AG04450 (cell line): ENCODE measurements around the gene SGO2. TPM values are rescaled to one million over a fixed set of nuclear protein-coding genes. Genes with fewer than 3 reads are reported as not detected.

Source experiments
- CTCF ChIA-PET: fragments of 300-600, 350-600 bp; formaldehyde crosslinking; extraction: SDS; loops from one replicate; lab custom pipeline; 2022; ENCODE audit warnings: antibody characterized with exemption, inconsistent platforms; lab: Charles Lee
- POLR2A ChIA-PET: fragments of 350-600 bp; formaldehyde crosslinking; extraction: SDS; loops from one replicate; lab custom pipeline; 2021; ENCODE audit warnings: antibody characterized with exemption, inconsistent platforms; lab: Yijun Ruan, JAX
- DNase-seq: peaks from one replicate; pipeline ENCODE4 v3.0.0-alpha.2; 2011; ENCODE audit warnings: low read depth, low spot score
- H3K27ac ChIP-seq: one replicate; pipeline ENCODE4 v1.5.1; 2012; ENCODE audit warnings: low read depth, low read length, control low read depth
- H3K27me3 ChIP-seq: one replicate; pipeline ENCODE4 v1.6.0; 2012; ENCODE audit warnings: low read length; ENCODE audit not compliant: control insufficient read depth, insufficient read depth
- H3K4me3 ChIP-seq: 2 replicates; pipeline ENCODE4 v1.5.1; 2011; ENCODE audit warnings: mild to moderate bottlenecking, low read depth, low read length, control low read depth
- H3K9me3 ChIP-seq: 2 replicates; pipeline ENCODE4 v1.5.1; 2012; ENCODE audit warnings: low read length; ENCODE audit not compliant: control insufficient read depth, insufficient read depth
- polyA minus RNA-seq: library from RNA; depleted of rRNA, polyadenylated mRNA; stranded (reverse); fragments of >200 nt; gene quantifications from 2 replicates; pipeline ENCODE4 v1.2.3, GENCODE V29; 2011; rRNA and poly(A)+ RNA removed
- polyA plus RNA-seq: library from polyadenylated mRNA; depleted of rRNA; stranded (reverse); fragments of >200 nt; gene quantifications from 2 replicates; pipeline ENCODE4 v1.2.3, GENCODE V29; 2011; rRNA removed
- TF ChIP-seq, protein P1 (sequence below): IDR thresholded peaks from 2 replicates; pipeline ENCODE4 v1.5.1; 2011; ENCODE audit warnings: low read depth, low read length, control low read depth, inconsistent platforms

SGO2 gene, protein sequence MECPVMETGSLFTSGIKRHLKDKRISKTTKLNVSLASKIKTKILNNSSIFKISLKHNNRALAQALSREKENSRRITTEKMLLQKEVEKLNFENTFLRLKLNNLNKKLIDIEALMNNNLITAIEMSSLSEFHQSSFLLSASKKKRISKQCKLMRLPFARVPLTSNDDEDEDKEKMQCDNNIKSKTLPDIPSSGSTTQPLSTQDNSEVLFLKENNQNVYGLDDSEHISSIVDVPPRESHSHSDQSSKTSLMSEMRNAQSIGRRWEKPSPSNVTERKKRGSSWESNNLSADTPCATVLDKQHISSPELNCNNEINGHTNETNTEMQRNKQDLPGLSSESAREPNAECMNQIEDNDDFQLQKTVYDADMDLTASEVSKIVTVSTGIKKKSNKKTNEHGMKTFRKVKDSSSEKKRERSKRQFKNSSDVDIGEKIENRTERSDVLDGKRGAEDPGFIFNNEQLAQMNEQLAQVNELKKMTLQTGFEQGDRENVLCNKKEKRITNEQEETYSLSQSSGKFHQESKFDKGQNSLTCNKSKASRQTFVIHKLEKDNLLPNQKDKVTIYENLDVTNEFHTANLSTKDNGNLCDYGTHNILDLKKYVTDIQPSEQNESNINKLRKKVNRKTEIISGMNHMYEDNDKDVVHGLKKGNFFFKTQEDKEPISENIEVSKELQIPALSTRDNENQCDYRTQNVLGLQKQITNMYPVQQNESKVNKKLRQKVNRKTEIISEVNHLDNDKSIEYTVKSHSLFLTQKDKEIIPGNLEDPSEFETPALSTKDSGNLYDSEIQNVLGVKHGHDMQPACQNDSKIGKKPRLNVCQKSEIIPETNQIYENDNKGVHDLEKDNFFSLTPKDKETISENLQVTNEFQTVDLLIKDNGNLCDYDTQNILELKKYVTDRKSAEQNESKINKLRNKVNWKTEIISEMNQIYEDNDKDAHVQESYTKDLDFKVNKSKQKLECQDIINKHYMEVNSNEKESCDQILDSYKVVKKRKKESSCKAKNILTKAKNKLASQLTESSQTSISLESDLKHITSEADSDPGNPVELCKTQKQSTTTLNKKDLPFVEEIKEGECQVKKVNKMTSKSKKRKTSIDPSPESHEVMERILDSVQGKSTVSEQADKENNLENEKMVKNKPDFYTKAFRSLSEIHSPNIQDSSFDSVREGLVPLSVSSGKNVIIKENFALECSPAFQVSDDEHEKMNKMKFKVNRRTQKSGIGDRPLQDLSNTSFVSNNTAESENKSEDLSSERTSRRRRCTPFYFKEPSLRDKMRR
- polyA plus RNA-seq (3.7 and 8.4 TPM in 2 replicates), polyA minus RNA-seq (1.8 and 4.8 TPM in 2 replicates)

DNA sequence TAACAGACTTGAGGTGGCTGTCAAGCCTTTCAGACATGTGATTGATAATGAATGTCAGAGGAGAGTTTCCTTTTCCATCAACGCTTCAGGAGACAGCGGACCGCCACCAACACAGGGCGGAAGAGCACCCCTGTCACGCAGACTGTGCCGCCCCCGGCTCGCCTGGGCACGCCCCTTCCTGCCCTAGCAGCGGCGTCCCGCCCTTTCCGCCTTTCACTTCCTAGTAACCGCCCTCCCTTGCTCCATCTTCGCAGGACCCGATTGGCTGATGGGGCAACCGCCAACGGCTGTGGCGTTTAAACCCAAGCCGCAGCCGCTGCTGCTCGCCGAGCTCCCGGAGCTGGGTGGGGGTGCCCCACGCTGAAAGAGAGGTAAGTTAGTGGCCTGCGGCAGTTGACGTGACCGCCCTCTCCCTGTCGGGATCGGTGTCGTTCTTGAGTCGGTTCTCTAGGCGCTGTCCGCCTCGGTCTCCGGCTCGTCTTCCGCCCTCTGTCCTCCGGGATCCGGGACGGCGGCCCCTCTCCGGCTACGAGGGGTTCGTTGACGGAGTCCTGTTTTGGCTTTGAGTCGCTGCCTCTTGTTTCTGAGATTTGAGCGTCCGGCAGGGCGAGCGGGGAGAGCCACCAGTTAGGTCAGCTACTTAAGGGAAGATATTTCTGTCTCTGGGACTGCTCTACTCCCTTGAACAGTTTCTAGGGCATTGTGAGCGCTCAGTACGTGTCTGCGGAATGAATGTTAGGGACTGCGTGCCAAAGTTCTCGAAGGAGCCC lies at the start of gene SGO2:
Gene SGO2, plus strand, starts transcription at position 326 of the 770 bp plus-strand sequence. CDS start 6,769 bp downstream, outside the sequence.
- Histone ChIP-seq H3K27ac (peak within 1 kb of the TSS; percentile 53), H3K9me3 (no peaks in the 10 kb centered on the region), H3K4me3 (peak within 1 kb of the TSS; percentile 91), H3K27me3 (peaks cover 5% of the 10 kb centered on the region)
- POLR2A ChIA-PET = interaction anchor here (1.0 kb wide), 1 partner anchor 119 kb away, joined by 5 read pairs; no protein-coding TSS in a partner anchor
- CTCF ChIA-PET = interaction anchor here (0.6 to 2.0 kb wide), 5 partner anchors 16 to 553 kb away, joined by 3 to 10 read pairs (median 3); partner anchors contain the start of genes AOX1 and KCTD18
- DNase-seq = peak; percentile 79
- TF ChIP-seq, protein P1, sequence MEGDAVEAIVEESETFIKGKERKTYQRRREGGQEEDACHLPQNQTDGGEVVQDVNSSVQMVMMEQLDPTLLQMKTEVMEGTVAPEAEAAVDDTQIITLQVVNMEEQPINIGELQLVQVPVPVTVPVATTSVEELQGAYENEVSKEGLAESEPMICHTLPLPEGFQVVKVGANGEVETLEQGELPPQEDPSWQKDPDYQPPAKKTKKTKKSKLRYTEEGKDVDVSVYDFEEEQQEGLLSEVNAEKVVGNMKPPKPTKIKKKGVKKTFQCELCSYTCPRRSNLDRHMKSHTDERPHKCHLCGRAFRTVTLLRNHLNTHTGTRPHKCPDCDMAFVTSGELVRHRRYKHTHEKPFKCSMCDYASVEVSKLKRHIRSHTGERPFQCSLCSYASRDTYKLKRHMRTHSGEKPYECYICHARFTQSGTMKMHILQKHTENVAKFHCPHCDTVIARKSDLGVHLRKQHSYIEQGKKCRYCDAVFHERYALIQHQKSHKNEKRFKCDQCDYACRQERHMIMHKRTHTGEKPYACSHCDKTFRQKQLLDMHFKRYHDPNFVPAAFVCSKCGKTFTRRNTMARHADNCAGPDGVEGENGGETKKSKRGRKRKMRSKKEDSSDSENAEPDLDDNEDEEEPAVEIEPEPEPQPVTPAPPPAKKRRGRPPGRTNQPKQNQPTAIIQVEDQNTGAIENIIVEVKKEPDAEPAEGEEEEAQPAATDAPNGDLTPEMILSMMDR = 0 out of 2 replicates have a peak, but pooled peaks have one; percentile 5

DNA sequence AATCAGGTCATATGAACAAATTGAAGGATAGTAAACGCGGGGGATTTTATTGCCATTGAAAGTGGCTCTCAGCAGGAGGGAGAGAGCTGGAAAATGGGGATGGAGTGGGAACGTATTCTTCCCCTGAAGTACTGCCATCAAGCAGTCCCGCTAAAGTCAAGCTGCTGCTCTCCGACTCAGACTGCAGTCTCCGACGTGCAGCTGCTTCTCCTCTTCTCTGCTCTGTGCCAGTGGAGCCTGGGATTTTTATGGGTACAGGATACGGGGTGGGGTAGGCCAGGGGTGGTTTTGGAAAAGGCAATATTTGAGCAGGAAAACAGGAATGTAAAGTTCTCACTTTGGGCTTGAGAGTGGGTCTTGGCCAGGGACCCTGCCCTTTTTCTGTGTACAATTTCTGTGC lies 49.2 kb upstream of the SGO2 start:
- H3K9me3 ChIP-seq = no peaks in the 10 kb centered on the region; the same call in 1 of the 2 replicates
- no peak overlapping the region for H3K27ac ChIP-seq
- CTCF ChIA-PET = interaction anchor here (0.9 to 1.9 kb wide), 3 partner anchors 9 to 503 kb away, joined by 3 to 5 read pairs (median 5); no protein-coding TSS in a partner anchor
- H3K4me3 ChIP-seq = no peak overlapping the region
- TF ChIP-seq, protein P1 = no peak
- POLR2A ChIA-PET = no interaction called here
- no peak for DNase-seq
- H3K27me3 ChIP-seq = no peaks in the 10 kb centered on the region

DNA sequence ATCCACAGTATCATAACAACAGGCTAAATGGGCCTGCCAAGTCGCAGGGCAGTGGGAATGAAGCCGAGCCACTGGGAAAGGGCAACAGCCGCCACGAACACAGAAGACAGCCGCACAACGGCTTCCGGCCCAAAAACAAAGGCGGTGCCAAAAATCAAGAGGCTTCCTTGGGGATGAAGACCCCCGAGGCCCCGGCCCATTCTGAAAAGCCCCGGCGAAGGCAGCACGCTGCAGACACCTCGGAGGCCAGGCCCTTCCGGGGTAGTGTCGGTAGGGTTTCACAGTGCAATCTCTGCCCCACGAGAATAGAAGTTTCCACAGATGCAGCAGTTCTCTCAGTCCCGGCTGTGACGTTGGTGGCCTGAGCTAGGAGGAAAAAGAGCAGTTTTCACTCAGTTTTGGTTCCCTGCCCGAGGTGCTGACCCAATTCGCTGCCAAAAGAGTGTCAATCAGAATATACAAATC lies 48.3 kb upstream of the SGO2 start:
- CTCF ChIA-PET = interaction anchor here (0.6 kb wide), 2 partner anchors 8 to 111 kb away, joined by 4 to 7 read pairs; no protein-coding TSS in a partner anchor
- POLR2A ChIA-PET = no interaction called here
- TF ChIP-seq, protein P1 = no peak
- no peaks in the 10 kb centered on the region for H3K27me3 ChIP-seq
- H3K9me3 ChIP-seq = no peaks in the 10 kb centered on the region; the same call in 1 of the 2 replicates
- H3K4me3 ChIP-seq = no peak overlapping the region
- peak overlapping the region; percentile 54 for H3K27ac ChIP-seq
- DNase-seq = no peak

DNA sequence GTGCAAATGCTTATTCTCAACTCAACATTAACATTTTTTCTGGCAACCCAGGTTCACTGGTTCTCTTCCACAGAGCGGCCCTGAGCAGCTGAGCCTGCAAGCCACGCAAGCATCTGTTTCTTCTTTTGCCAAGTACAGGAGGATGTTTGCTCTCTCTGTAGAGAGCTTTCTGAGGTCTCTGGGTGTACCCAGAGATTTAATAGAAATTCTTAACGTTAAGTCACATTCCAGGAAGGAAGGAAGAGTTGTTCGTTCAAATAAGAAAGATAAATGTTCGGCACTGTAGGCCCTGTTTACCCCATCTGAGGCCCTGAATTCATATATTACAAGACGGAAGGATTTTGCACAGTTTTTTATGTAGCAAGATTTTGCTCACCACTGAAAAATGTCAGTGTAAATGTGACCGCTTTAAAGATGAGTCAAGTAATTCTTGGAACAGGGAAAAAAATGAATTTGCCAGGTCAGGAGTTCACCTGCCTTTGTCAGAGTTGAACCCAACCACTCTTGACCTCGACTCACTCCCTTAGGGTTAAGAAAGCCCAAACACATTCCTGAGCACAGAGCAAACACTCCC lies 46.2 kb upstream of the SGO2 start:
- ChIA-PET POLR2A (no interaction called here), CTCF (interaction anchor here (1.0 to 2.6 kb wide), 8 partner anchors 18 to 509 kb away, joined by 3 to 17 read pairs (median 6); no protein-coding TSS in a partner anchor)
- no peak overlapping the region for H3K4me3 ChIP-seq
- DNase-seq = peak; percentile 54
- H3K9me3 ChIP-seq = no peaks in the 10 kb centered on the region; the same call in 1 of the 2 replicates
- H3K27ac ChIP-seq = peak overlapping the region; percentile 89
- H3K27me3 ChIP-seq = no peaks in the 10 kb centered on the region
- TF ChIP-seq, protein P1 = no peak
